ENCODE data around the gene OTUD7B.
"Not testable (repeated sequence)": the region's sequence is repeated elsewhere in the genome, so short reads cannot be mapped to it uniquely, and the experiment has no call there.

The OTUD7B gene

GRCh38 chr1:149942207-149942606, 68.3 kb downstream of the OTUD7B start:
- DNase-seq, result no peak

GRCh38 chr1:149940427-149940826, 70.1 kb downstream of the OTUD7B start:
- no peak for DNase-seq

GRCh38 chr1:149938668-149939003, 71.9 kb downstream of the OTUD7B start:
- DNase-seq, result not testable (repeated sequence)

- no peak for DNase-seq
Measured at GRCh38 chr1:149937759-149938158, 72.8 kb downstream of the OTUD7B start.

GRCh38 chr1:149936992-149937705, 73.4 kb downstream of the OTUD7B start:
- no peak for DNase-seq

GRCh38 chr1:149936170-149936991, 74.1 kb downstream of the OTUD7B start, which contains the start of gene MTMR11:
Gene MTMR11 (minus strand): TSS chr1:149936879. CDS start chr1:149936647, 232 bp downstream.
- DNase-seq, result no peak

GRCh38 chr1:149934356-149934755, 76.2 kb downstream of the OTUD7B start:
- DNase-seq, result no peak

GRCh38 chr1:149933208-149933607, 77.3 kb downstream of the OTUD7B start:
- DNase-seq, result no peak

GRCh38 chr1:149932474-149932873, 78.1 kb downstream of the OTUD7B start:
- no peak for DNase-seq

GRCh38 chr1:149931212-149931790, 79.2 kb downstream of the OTUD7B start:
- DNase-seq, result no peak

- no peak for DNase-seq
Measured at GRCh38 chr1:149929856-149930255, 80.7 kb downstream of the OTUD7B start.

GRCh38 chr1:149928401-149928724, 82.2 kb downstream of the OTUD7B start:
- no peak for DNase-seq

- peak; percentile 86 for DNase-seq
Measured at GRCh38 chr1:149927563-149928400, 82.7 kb downstream of the OTUD7B start, which contains the start of gene SF3B4. Gene SF3B4 (minus strand): TSS chr1:149927803. CDS start chr1:149927759, 44 bp downstream.

GRCh38 chr1:149927056-149927562, 83.4 kb downstream of the OTUD7B start:
- no peak for DNase-seq

GRCh38 chr1:149926296-149926695, 84.2 kb downstream of the OTUD7B start:
- DNase-seq, result no peak

GRCh38 chr1:149925751-149926150, 84.8 kb downstream of the OTUD7B start:
- DNase-seq, result no peak

- no peak for DNase-seq
Measured at GRCh38 chr1:149925345-149925744, 85.2 kb downstream of the OTUD7B start.

- DNase-seq, result no peak
Measured at GRCh38 chr1:149923626-149924025, 86.9 kb downstream of the OTUD7B start.

GRCh38 chr1:149917571-149918144, 92.9 kb downstream of the OTUD7B start, which contains the start of gene SV2A:
Gene SV2A (minus strand): TSS chr1:149917844. CDS start chr1:149913840, 4,004 bp downstream.
- peak; percentile 55 for DNase-seq

- DNase-seq, result no peak
Measured at GRCh38 chr1:149916898-149917252, 93.7 kb downstream of the OTUD7B start.

GRCh38 chr1:149916193-149916897, 94.2 kb downstream of the OTUD7B start:
- no peak for DNase-seq

Data from NK-92 treated with Interleukin-12 subunit alpha and Interleukin-12 subunit beta, amount 100 ng/mL, for 24 hours (cell line).